IPS-20b (cell line): Measurements from ENCODE around the gene UBAC1.
"Not testable (repeated sequence)": the region's sequence is repeated elsewhere in the genome, so short reads cannot be mapped to it uniquely, and the experiment has no call there.

ENCODE experiments used
- H3K27ac ChIP-seq: one replicate; pipeline ENCODE4 v1.5.1; 2013; ENCODE audit warnings: low read length
- H3K27me3 ChIP-seq: 2 replicates; pipeline ENCODE4 v1.6.1; 2013; ENCODE audit warnings: mild to moderate bottlenecking, low read length, inconsistent platforms; ENCODE audit not compliant: insufficient read depth
- H3K36me3 ChIP-seq: 2 replicates; pipeline ENCODE4 v1.6.1; 2013; ENCODE audit warnings: low read depth, mild to moderate bottlenecking, inconsistent platforms, low read length, moderate library complexity; ENCODE audit not compliant: insufficient read depth
- H3K4me1 ChIP-seq: 2 replicates; pipeline ENCODE4 v1.6.1; 2013; ENCODE audit warnings: mild to moderate bottlenecking, control low read depth, inconsistent platforms, low read length, moderate library complexity; ENCODE audit not compliant: insufficient read depth
- H3K4me3 ChIP-seq: 2 replicates; pipeline ENCODE4 v1.5.1; 2013; ENCODE audit warnings: mild to moderate bottlenecking, low read length, inconsistent platforms
- H3K9ac ChIP-seq: 2 replicates; pipeline ENCODE4 v1.6.1; 2013; ENCODE audit warnings: low read depth, mild to moderate bottlenecking, inconsistent platforms, low read length, moderate library complexity
- H3K9me3 ChIP-seq: 2 replicates; pipeline ENCODE4 v1.6.1; 2013; ENCODE audit warnings: mild to moderate bottlenecking, low read depth, low read length, inconsistent platforms; ENCODE audit not compliant: insufficient read depth

Gene UBAC1

GRCh38 chr9:135893104-135893503 is 68.1 kb downstream of the UBAC1 start:
- no peak overlapping the region for H3K27ac ChIP-seq
- no peaks in the 10 kb centered on the region for H3K36me3 ChIP-seq
- no peak overlapping the region for H3K9ac ChIP-seq
- no peaks in the 10 kb centered on the region for H3K9me3 ChIP-seq
- H3K4me1 ChIP-seq = peaks cover 39% of the 10 kb centered on the region
- no peak overlapping the region for H3K4me3 ChIP-seq
- no peaks in the 10 kb centered on the region for H3K27me3 ChIP-seq

GRCh38 chr9:135892327-135892726 is 68.8 kb downstream of the UBAC1 start:
- not testable (repeated sequence) for H3K27ac ChIP-seq, H3K27me3 ChIP-seq, H3K9ac ChIP-seq, H3K36me3 ChIP-seq, H3K4me3 ChIP-seq, H3K9me3 ChIP-seq
- peaks cover 43% of the 10 kb centered on the region for H3K4me1 ChIP-seq

- H3K9ac ChIP-seq = no peak overlapping the region
- H3K27ac ChIP-seq = peak overlapping the region; percentile 41
- no peaks in the 10 kb centered on the region for H3K9me3 ChIP-seq
- H3K4me1 ChIP-seq = peaks cover 46% of the 10 kb centered on the region
- no peaks in the 10 kb centered on the region for H3K36me3 ChIP-seq
- H3K4me3 ChIP-seq = no peak overlapping the region
- H3K27me3 ChIP-seq = no peaks in the 10 kb centered on the region
These were observed 70.0 kb downstream of the UBAC1 start for GRCh38 chr9:135891027-135891631.

GRCh38 chr9:135890190-135891026 is 70.8 kb downstream of the UBAC1 start:
- Histone ChIP-seq H3K4me3 (no peak overlapping the region), H3K27me3 (no peaks in the 10 kb centered on the region), H3K27ac (peak overlapping the region; percentile 41), H3K9me3 (no peaks in the 10 kb centered on the region), H3K4me1 (peaks cover 49% of the 10 kb centered on the region), H3K9ac (0 out of 2 replicates have a peak overlapping the region, but pooled peaks have one; percentile 29), H3K36me3 (no peaks in the 10 kb centered on the region)

- no peaks in the 10 kb centered on the region for H3K9me3 ChIP-seq
- no peaks in the 10 kb centered on the region for H3K27me3 ChIP-seq
- H3K27ac ChIP-seq = no peak overlapping the region
- H3K36me3 ChIP-seq = no peaks in the 10 kb centered on the region
- H3K4me1 ChIP-seq = peaks cover 44% of the 10 kb centered on the region
- H3K4me3 ChIP-seq = no peak overlapping the region
- no peak overlapping the region for H3K9ac ChIP-seq
These were observed 71.5 kb downstream of the UBAC1 start for GRCh38 chr9:135889564-135890189.

GRCh38 chr9:135888766-135889394 is 72.3 kb downstream of the UBAC1 start:
- H3K4me3 ChIP-seq = no peak overlapping the region
- H3K4me1 ChIP-seq = peaks cover 37% of the 10 kb centered on the region
- H3K36me3 ChIP-seq = no peaks in the 10 kb centered on the region
- H3K27me3 ChIP-seq = no peaks in the 10 kb centered on the region
- H3K9me3 ChIP-seq = no peaks in the 10 kb centered on the region
- 0 out of 2 replicates have a peak overlapping the region, but pooled peaks have one; percentile 35 for H3K9ac ChIP-seq
- no peak overlapping the region for H3K27ac ChIP-seq

GRCh38 chr9:135888126-135888765 is 72.9 kb downstream of the UBAC1 start:
- Histone ChIP-seq H3K4me1 (peaks cover 32% of the 10 kb centered on the region), H3K9ac (0 out of 2 replicates have a peak overlapping the region, but pooled peaks have one; percentile 35), H3K9me3 (no peaks in the 10 kb centered on the region), H3K27me3 (no peaks in the 10 kb centered on the region), H3K27ac (no peak overlapping the region), H3K4me3 (no peak overlapping the region), H3K36me3 (no peaks in the 10 kb centered on the region)

GRCh38 chr9:135887585-135888050 is 73.6 kb downstream of the UBAC1 start:
- H3K27ac ChIP-seq = no peak overlapping the region
- no peaks in the 10 kb centered on the region for H3K36me3 ChIP-seq
- H3K9ac ChIP-seq = peak overlapping the region; percentile 35; the same call in 1 of the 2 replicates
- no peaks in the 10 kb centered on the region for H3K9me3 ChIP-seq
- H3K4me3 ChIP-seq = no peak overlapping the region
- no peaks in the 10 kb centered on the region for H3K27me3 ChIP-seq
- H3K4me1 ChIP-seq = peaks cover 32% of the 10 kb centered on the region

- Histone ChIP-seq H3K4me3 (no peak overlapping the region), H3K27me3 (no peaks in the 10 kb centered on the region), H3K9me3 (no peaks in the 10 kb centered on the region), H3K27ac (no peak overlapping the region), H3K36me3 (no peaks in the 10 kb centered on the region), H3K9ac (no peak overlapping the region), H3K4me1 (peaks cover 32% of the 10 kb centered on the region)
These were observed 74.1 kb downstream of the UBAC1 start for GRCh38 chr9:135887021-135887507.

- H3K4me1 ChIP-seq = peaks cover 30% of the 10 kb centered on the region
- H3K27me3 ChIP-seq = no peaks in the 10 kb centered on the region
- peaks cover 4% of the 10 kb centered on the region; the same call in 1 of the 2 replicates for H3K36me3 ChIP-seq
- H3K4me3 ChIP-seq = no peak overlapping the region
- no peak overlapping the region for H3K9ac ChIP-seq
- H3K27ac ChIP-seq = no peak overlapping the region
- H3K9me3 ChIP-seq = no peaks in the 10 kb centered on the region
These were observed 74.8 kb downstream of the UBAC1 start for GRCh38 chr9:135886147-135886981.
